AG08396 (cell line): Measurements from ENCODE around the gene RBM10.

ENCODE experiments used
- DNase-seq: peaks from one replicate; pipeline ENCODE4 v3.0.0; 2012; ENCODE audit warnings: low spot score, mixed read lengths

The RBM10 gene

GRCh38 chrX:47148946-47149345 lies 3.9 kb downstream of the RBM10 start:
- no peak for DNase-seq

GRCh38 chrX:47151435-47151834 lies 6.4 kb downstream of the RBM10 start:
- DNase-seq = no peak

- DNase-seq = no peak
Observed at GRCh38 chrX:47156611-47157520, 11.8 kb downstream of the RBM10 start.

- DNase-seq = no peak
Observed at GRCh38 chrX:47158131-47158530, 13.1 kb downstream of the RBM10 start.

- DNase-seq = no peak
Observed at GRCh38 chrX:47158781-47159180, 13.8 kb downstream of the RBM10 start.

DNA sequence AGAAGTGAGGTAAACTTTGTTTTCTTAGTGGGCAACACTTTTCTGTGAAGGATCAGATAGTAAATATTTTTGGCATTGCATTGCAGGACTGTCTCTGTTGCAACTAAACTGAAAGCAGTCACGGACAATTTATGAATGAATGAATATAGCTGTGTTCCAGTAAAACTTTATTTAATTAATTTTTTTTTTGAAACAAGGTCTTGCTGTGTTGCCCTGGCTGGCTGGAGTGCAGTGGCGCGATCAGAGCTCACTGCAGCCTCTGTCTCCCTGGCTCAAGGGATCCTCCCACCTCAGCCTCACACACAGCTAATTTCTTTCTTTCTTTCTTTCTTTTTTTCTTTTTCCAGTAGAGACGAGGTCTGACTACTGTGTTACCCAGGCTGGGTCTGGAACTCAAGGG lies 15.8 kb downstream of the RBM10 start:
- DNase-seq = no peak

DNA sequence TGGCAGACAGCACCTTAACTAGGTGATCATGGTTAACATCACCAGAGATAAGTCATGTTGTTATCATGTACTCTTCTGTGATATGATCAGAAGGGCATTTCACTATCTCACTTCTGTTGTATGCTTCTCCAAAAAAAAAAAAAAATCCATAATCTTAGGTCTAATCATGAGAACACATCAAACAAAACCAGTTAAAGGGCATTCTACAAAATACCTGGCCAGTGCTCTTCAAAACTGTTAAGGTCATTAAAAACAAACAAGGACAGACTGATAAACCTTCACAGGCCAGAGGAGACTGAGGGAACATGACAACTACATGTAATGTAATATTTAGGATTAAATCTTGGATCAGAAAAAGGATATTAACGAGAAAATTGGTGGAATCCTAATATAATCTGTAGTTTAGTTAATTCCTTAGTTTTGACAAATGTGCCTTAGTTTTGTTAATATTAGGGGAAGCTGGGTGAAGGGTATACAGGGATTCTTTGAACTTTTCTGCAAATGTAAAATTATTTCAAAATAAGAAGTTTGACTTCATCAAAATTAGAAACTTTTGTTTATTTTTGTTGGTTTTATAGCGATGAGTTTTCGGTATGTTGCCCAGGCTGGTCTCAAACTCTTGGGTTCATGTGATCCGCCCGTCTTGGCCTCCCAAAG lies 18.0 kb downstream of the RBM10 start:
- DNase-seq = no peak

DNA sequence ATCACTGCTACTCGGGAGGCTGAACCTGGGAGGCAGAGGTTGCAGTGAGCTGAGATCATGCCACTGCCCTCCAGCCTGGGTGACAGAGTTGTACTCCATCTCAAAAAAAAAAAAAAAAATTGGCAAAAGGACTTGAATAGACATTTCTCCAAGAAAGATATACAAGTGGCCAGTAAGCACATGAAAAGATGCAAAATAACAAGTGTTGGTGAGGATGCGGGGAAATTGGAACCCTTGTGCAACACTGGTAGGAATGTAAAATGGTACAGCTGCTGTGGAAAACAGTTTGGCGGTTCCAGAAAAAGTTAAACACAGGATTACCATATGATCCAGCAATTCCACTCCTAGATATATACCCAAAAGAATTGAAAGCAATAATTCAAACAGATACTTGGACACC lies 19.4 kb downstream of the RBM10 start:
- no peak for DNase-seq

DNA sequence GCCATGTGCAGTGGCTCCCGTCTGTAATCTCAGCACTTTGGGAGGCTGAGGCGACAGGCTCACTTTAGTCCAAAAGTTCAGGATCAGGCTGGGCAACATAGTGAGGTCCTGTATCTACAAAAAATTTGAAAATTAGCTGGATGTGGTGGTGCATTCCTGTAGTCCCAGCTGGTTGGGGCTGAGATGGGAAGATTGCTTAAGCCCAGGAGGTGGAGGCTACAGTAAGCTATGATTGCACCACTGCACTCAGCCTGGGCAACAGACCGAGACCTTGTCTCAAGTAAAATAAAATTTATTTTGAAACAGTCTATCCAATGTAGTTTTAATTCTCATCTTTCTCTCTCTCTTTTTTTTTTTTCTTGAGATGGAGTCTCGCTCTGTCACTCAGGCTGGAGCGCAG lies 21.1 kb downstream of the RBM10 start:
- DNase-seq = no peak

GRCh38 chrX:47168495-47169073 lies 23.6 kb downstream of the RBM10 start:
- DNase-seq = no peak

DNA sequence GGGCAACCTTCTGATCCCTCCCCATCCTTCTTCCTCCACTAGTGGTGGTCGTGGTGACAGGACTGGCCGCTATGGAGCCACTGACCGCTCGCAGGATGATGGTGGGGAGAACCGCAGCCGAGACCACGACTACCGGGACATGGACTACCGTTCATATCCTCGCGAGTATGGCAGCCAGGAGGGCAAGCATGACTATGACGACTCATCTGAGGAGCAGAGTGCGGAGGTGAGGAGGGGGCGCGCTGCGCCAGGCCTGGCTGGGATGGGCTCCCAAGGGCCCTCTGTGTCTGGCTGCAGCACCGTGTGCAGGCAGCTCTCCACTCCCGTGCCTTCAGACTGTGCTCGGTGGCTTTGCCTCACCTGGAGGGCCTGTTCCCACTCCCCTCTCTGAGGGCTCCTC lies 24.3 kb downstream of the RBM10 start:
- no peak for DNase-seq

DNA sequence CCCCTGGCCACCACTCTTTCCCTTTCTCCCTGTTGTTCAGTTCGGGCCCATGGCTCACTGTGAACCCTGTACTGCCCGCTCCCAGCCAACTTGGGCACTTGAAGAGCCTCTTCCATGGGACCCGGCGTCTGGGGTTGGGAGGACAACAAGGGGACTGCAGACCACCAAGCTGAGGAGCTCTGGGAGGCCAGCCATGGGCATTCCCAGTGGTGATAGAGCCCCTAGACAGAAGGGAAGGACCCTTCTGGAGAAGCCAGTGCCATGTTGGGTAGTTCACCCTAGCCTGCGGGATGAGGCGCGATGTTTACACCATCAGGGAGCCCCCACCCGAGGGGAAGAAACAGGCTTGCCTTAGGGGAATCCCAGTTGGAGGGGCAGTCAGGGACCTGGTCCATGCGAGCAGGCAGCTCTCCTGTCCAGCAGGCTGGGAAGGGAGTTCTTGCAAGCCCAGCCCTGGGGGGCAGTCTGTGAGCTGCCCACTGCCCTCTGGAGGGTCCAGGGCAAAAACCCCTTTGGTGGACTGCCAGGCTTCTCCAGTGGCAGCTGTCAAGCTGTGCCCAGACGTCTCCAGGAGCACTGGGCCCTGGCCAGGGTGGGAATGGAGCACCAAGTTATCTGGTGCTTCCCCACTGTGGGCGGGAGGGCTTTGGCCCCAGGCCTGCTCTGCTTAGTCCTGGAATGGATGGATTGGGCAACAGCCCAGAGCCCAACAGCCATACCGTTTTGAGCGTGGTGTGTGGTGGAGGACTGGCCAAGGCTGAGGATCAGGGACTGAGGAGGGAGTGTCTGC lies 24.9 kb downstream of the RBM10 start:
- peak; percentile 37 for DNase-seq

DNA sequence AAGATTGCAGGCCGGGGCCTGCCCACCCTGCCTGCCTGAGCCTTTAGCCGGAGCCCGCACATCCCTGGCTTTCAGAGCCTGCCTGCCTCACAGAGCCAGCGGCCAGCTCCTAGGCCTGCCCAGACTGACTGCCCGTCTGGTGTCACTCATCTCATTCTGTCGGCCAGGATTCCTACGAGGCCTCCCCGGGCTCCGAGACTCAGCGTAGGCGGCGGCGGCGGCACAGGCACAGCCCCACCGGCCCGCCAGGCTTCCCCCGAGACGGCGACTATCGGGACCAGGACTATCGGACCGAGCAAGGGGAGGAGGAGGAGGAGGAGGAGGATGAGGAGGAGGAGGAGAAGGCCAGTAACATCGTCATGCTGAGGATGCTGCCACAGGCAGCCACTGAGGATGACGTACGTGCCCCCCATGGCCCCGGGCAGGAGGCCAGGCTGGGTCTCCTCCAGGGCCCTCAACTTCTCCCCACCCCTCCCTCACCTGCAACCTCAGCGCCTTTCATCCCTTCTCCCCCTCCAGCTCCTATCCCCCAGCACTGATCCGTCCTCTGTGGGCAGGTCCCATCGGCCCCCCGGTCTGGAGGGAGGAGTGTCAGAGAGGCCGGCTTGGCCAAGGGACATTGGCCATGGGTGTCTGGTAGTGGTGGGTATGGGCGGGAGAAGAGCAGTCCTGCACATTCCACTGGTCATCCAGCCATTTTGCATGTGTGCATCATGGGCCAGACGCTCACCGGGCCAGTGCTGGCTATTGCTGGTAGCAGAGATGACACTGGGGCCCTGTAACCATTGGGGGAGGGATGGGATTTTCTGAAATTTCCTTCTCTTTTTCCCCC lies 26.1 kb downstream of the RBM10 start:
- no peak for DNase-seq

DNA sequence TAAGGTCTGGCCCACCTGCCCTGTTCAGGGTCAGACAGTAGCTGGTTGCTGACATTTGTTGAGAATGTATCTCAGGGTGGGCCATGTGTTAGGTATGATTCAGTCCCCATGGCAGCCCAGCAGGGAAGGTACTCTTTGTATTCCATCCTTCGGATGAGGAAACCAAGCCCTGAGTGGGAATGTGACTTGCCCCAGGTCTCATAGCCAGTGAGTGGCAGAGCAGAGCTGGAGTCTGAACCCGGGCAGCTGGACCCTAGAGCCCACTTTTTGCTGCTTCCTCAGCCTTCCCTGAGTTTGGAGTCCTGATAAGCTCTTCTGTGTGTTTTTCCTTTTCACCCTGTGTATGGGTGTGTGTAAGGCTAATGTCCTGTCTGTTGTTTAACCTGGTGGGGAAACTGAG lies 27.0 kb downstream of the RBM10 start:
- DNase-seq = no peak

GRCh38 chrX:47172549-47172948 lies 27.5 kb downstream of the RBM10 start:
- no peak for DNase-seq

DNA sequence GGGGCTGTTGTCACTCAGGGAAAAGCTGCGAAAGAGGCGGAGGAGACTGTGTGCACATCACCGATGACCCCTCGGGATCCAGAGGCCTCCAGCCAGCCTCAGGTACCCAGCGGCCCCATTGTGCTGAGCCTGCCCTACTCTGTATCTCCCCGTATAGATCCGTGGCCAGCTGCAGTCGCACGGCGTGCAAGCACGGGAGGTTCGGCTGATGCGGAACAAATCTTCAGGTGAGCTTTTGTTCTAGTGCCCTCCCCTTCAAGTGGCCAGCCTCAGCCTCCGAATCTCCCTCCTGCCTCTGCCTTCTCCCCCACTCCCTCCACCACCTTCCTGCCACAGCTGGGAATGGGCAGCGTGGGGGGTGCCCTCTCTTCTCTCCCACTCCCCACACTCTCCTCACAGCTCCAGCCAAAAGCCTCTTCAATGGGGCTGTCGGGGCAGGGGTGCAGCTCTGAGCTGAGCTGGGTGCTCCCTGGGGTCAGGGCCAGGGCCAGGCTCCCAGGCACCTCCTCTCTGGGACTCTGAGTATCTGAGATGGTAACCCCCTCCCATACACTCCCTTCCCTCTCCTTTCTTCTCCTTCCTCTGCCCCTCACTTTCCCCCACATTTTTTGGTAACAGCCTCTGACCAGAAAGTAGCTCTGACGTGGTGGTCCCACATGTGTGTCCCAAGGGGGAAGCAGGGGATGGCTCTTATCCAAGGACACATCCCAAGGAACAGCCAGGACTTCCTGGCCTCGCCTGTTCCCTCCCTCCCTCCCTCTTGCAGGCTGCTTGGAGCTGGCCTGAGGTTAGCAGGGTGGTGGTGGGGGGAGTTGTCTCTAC lies 28.2 kb downstream of the RBM10 start:
- DNase-seq = no peak

- no peak for DNase-seq
Observed at GRCh38 chrX:47174376-47174775, 29.4 kb downstream of the RBM10 start.

GRCh38 chrX:47174846-47175587 lies 30.0 kb downstream of the RBM10 start:
- no peak for DNase-seq

DNA sequence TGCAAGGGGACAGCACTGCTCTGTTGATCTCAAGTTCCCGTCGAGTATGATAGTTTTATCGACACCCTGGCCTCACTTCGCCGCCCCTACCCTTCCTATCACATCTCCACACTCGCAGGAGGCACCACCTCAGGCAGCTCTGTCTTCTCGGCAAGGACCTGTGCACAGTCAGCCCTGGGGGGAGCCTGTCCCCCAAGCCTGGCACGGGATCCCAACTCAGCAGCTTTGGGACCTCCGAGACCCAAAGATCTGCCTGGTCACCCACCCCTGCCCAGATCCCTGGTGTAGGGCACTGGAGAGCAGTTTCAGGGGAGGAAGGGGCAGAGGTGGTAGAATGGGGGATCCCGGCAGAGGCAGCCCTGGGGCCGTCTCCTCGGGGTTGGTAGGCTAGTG lies 30.6 kb downstream of the RBM10 start:
- no peak for DNase-seq
